GM12865 (cell line): ENCODE measurements around the gene RNLS.

Source experiments
- DNase-seq: peaks from one replicate; pipeline ENCODE4 v3.0.0; 2010; ENCODE audit warnings: low read depth
- H3K4me3 ChIP-seq: 2 replicates; pipeline ENCODE4 v1.5.1; 2011; ENCODE audit warnings: mild to moderate bottlenecking, low read depth, low read length, control low read depth
- TF ChIP-seq, protein P1 (sequence below): IDR thresholded peaks from 2 replicates; pipeline ENCODE4 v1.5.1; 2011; ENCODE audit warnings: low read length, control low read depth, low read depth, inconsistent platforms; ENCODE audit not compliant: insufficient read depth; ENCODE audit errors: missing control alignments

The RNLS gene

DNA sequence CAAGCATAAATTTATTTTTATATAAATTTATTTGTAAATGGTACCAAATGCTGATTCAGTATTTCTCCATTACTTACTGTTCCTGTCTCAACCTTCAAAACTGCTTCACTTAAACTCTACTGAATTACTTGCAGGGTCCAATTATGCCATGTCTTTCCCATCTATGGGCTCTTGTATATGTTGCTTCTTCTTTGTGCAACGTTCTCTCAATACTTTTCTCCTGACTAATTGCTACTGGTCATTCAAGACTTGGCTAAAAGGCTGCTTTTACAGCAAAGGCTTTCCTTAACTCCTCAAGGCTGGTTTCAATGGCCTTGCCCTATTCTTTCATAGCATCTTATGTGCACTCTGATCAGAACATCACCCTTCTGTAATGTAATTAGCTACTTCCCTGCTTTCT lies 67.9 kb downstream of the RNLS start:
- no peak overlapping the region for H3K4me3 ChIP-seq
- TF ChIP-seq, protein P1, sequence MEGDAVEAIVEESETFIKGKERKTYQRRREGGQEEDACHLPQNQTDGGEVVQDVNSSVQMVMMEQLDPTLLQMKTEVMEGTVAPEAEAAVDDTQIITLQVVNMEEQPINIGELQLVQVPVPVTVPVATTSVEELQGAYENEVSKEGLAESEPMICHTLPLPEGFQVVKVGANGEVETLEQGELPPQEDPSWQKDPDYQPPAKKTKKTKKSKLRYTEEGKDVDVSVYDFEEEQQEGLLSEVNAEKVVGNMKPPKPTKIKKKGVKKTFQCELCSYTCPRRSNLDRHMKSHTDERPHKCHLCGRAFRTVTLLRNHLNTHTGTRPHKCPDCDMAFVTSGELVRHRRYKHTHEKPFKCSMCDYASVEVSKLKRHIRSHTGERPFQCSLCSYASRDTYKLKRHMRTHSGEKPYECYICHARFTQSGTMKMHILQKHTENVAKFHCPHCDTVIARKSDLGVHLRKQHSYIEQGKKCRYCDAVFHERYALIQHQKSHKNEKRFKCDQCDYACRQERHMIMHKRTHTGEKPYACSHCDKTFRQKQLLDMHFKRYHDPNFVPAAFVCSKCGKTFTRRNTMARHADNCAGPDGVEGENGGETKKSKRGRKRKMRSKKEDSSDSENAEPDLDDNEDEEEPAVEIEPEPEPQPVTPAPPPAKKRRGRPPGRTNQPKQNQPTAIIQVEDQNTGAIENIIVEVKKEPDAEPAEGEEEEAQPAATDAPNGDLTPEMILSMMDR = no peak
- DNase-seq = no peak

DNA sequence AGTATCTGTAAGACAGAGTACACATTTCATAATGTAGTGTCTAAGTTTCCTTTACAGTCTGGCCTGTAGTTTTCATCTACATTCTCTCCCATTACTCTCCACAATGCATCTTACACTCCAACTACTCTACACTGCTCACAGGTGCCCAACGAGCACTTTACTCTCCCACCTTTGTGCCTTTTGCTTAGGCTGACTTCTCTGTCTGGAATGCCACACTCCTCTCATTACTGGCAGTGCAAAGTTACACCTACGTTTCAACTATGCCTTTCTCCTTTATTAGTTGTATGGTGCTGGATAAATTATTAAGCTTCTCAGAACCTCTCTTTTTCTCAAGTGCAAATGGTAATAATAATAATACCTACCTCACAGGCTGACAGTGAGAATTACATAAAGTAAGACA lies 70.5 kb downstream of the RNLS start:
- H3K4me3 ChIP-seq = no peak overlapping the region
- TF ChIP-seq, protein P1 = no peak
- no peak for DNase-seq

DNA sequence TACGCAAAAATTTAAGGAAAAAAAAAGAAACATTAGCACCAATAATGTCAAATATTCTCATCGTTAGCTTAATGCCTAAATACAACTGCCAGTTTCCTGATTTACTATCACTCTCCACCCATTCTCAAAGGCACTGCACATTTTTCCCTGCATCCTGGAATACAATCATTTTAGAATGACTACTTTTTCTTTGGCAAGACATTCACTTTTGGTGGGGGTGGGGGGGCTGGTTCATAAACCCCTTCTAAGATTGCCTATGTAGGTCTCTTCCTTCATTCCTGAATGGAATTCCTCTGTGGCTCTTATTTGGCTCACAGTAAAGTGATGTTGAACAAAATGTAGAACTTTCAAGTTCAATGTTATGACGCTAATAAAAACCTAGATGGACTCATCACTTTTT lies 74.3 kb downstream of the RNLS start:
- H3K4me3 ChIP-seq = no peak overlapping the region
- DNase-seq = no peak
- TF ChIP-seq, protein P1 = no peak

DNA sequence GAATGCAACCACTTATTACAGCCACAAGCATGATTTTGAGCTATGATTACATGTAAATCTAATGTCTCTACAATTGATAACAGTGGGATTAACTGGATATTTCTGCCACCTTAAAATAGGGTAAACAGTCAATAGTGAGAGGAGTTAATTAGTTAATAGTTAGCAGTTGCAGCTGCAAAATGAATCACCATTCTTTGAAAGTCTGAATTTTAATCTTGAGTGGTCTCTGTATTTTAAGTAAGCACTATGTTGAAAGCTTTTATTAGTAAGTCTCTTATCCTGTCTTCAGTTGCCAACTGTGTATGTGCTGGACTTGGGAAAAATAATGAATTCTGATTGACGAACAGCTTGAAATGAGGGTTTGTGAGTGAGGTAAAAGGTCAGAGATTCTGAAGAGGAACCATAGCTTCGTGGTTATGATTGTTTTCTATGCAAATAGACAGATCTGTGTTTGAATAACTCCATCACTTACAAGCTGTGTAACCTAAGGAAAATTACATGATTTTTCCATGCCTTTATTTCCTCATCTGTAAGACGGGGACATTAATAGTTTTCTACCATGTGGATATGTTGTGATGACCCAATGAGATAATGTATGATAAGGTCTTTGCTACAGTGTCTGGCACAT lies 75.2 kb downstream of the RNLS start:
- DNase-seq = no peak
- TF ChIP-seq, protein P1 = no peak

DNA sequence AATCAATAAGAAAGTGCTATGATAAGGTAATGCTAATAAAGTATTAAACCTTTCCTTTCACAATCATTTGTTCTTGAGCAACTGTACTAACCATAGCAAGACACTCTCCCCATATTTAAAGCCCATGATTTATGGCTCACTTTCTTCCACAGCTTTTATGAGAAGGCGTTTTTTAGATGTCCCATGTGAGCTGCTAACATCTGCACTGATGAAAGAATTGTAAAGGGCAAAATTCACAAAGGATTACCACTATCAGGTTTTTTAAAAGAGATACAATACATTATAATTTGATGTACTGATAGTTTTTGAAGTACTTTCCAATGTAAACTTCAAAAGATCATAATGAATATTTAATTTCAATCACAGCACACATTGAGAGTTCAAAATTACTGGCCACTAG lies 75.7 kb downstream of the RNLS start:
- no peak for DNase-seq
- no peak overlapping the region for H3K4me3 ChIP-seq
- TF ChIP-seq, protein P1 = no peak

More for the DNA sequence above, 75.2 kb downstream of the RNLS start:
- H3K4me3 ChIP-seq = no peak overlapping the region

DNA sequence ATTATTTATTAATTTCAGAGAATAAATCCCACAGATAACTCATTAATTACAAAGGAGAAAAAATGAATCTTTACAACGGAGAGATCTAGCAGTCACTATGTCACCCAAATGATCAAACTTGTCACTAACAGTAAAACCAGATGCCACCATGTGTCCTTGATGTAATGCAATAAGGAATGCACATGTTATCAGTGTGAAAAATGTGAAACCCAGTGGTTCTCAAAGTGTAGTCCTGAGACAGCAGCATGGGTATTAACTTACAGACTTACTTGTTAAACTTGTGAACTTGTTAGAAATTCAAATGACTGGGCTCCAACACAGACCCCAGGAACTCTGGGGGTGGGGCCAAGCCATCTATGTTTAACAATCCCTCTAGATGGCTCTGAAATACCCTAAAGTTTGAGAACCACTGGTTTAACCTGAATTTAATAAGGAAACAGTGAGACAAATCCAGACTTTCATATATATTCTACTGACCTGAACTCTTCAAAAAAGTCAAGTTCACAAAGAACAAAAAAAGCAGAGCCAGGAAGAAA lies 77.4 kb downstream of the RNLS start:
- no peak overlapping the region for H3K4me3 ChIP-seq
- TF ChIP-seq, protein P1 = no peak

DNA sequence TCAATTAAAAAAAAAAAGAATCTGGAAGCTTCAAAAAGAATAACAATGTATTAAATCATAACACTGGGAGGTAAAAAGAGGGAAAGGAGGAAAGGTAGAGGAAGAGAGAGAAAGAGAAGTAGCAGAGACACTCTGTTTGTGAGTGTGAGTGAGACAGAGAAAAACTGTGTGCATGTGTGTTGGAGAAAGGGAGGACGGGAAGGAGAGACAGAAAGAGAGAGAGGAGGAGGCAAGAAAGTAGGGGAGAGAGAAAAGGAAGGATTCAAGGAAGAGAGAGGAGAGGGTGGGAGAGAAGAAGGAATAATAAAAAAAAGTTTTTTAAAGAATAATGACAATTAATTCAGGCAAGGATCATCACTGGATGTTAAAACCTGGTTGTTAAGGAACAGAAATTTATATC lies 77.9 kb downstream of the RNLS start:
- H3K4me3 ChIP-seq = no peak overlapping the region
- TF ChIP-seq, protein P1 = no peak
- DNase-seq = no peak

More for the DNA sequence above, 77.4 kb downstream of the RNLS start:
- no peak for DNase-seq
